Neutrophil (primary cell): Measurements from ENCODE around the gene BRPF3.

Experiments used
- H3K27ac ChIP-seq: fragments of 200-600 bp; sonication (generic); 2 replicates; pipeline ENCODE4 v1.5.1; 2016; ENCODE audit warnings: mild to moderate bottlenecking, moderate library complexity
- H3K27me3 ChIP-seq: fragments of 200-600 bp; sonication (generic); 2 replicates; pipeline ENCODE4 v1.6.0; 2016; ENCODE audit warnings: mild to moderate bottlenecking
- H3K36me3 ChIP-seq: fragments of 200-600 bp; sonication (generic); 2 replicates; pipeline ENCODE4 v1.5.1; 2017
- H3K4me1 ChIP-seq, 2 experiments: fragments of 200-600 bp in 1 of 2; sonication (generic) in 1 of 2; 1 replicate in 1 of 2; 2 replicates in 1 of 2; pipeline versions ENCODE4 v1.5.1 to v1.6.1; 2013 to 2016; ENCODE audit warnings: low read depth in 1 of 2, low read length in 1 of 2, mild to moderate bottlenecking in 1 of 2, moderate library complexity in 1 of 2; ENCODE audit not compliant: control insufficient read depth in 1 of 2, insufficient read depth in 1 of 2
- H3K4me3 ChIP-seq, 2 experiments: fragments of 200-600 bp in 1 of 2; sonication (generic) in 1 of 2; 1 replicate in 1 of 2; 2 replicates in 1 of 2; pipeline ENCODE4 v1.5.1; 2013 to 2016; ENCODE audit warnings: low read depth in 1 of 2, low read length in 1 of 2, mild to moderate bottlenecking in 1 of 2, moderate library complexity in 1 of 2
- H3K9me3 ChIP-seq: fragments of 200-600 bp; sonication (generic); 2 replicates; pipeline ENCODE4 v1.5.1; 2016
- CTCF ChIP-seq: fragments of 200-600 bp; sonication (generic); IDR thresholded peaks from 2 replicates; pipeline ENCODE4 v1.5.1; 2016; ENCODE audit warnings: antibody characterized with exemption

The BRPF3 gene

GRCh38 chr6:36155662-36156061, 40.9 kb upstream of the BRPF3 start:
- H3K27me3 ChIP-seq = no peaks in the 10 kb centered on the region
- H3K9me3 ChIP-seq = no peaks in the 10 kb centered on the region
- TF ChIP-seq CTCF = no peak
- H3K27ac ChIP-seq = no peak overlapping the region
- peaks cover 6 to 11% of the 10 kb centered on the region in 2 experiments for H3K4me1 ChIP-seq
- no peak overlapping the region for H3K4me3 ChIP-seq
- H3K36me3 ChIP-seq = no peaks in the 10 kb centered on the region

- no peaks in the 10 kb centered on the region for H3K36me3 ChIP-seq
- no peak overlapping the region for H3K27ac ChIP-seq
- TF ChIP-seq CTCF = no peak
- H3K9me3 ChIP-seq = no peaks in the 10 kb centered on the region
- no peak overlapping the region for H3K4me3 ChIP-seq
- peaks cover 6 to 11% of the 10 kb centered on the region in 2 experiments for H3K4me1 ChIP-seq
- no peaks in the 10 kb centered on the region for H3K27me3 ChIP-seq
Measured at GRCh38 chr6:36160147-36160760, 36.3 kb upstream of the BRPF3 start.

GRCh38 chr6:36169023-36170007, 27.2 kb upstream of the BRPF3 start:
- TF ChIP-seq CTCF = no peak
- no peaks in the 10 kb centered on the region for H3K4me1 ChIP-seq
- H3K4me3 ChIP-seq = no peak overlapping the region
- H3K27ac ChIP-seq = no peak overlapping the region
- H3K9me3 ChIP-seq = no peaks in the 10 kb centered on the region
- H3K27me3 ChIP-seq = no peaks in the 10 kb centered on the region
- H3K36me3 ChIP-seq = no peaks in the 10 kb centered on the region

GRCh38 chr6:36170704-36171103, 25.8 kb upstream of the BRPF3 start:
- no peaks in the 10 kb centered on the region for H3K9me3 ChIP-seq
- no peaks in the 10 kb centered on the region for H3K36me3 ChIP-seq
- no peak for TF ChIP-seq CTCF
- no peak overlapping the region for H3K27ac ChIP-seq
- H3K4me1 ChIP-seq = no peaks in the 10 kb centered on the region
- no peak overlapping the region for H3K4me3 ChIP-seq
- no peaks in the 10 kb centered on the region for H3K27me3 ChIP-seq

- Histone ChIP-seq H3K4me1 (no peaks in the 10 kb centered on the region), H3K4me3 (no peak overlapping the region), H3K27ac (no peak overlapping the region), H3K9me3 (no peaks in the 10 kb centered on the region), H3K36me3 (no peaks in the 10 kb centered on the region), H3K27me3 (no peaks in the 10 kb centered on the region)
- no peak for TF ChIP-seq CTCF
Measured at GRCh38 chr6:36171573-36171972, 25.0 kb upstream of the BRPF3 start.
